ENCODE results near the gene CLPSL2.
"Not testable (repeated sequence)": the region's sequence is repeated elsewhere in the genome, so short reads cannot be mapped to it uniquely, and the experiment has no call there.

Gene CLPSL2, protein sequence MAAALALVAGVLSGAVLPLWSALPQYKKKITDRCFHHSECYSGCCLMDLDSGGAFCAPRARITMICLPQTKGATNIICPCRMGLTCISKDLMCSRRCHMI

DNA sequence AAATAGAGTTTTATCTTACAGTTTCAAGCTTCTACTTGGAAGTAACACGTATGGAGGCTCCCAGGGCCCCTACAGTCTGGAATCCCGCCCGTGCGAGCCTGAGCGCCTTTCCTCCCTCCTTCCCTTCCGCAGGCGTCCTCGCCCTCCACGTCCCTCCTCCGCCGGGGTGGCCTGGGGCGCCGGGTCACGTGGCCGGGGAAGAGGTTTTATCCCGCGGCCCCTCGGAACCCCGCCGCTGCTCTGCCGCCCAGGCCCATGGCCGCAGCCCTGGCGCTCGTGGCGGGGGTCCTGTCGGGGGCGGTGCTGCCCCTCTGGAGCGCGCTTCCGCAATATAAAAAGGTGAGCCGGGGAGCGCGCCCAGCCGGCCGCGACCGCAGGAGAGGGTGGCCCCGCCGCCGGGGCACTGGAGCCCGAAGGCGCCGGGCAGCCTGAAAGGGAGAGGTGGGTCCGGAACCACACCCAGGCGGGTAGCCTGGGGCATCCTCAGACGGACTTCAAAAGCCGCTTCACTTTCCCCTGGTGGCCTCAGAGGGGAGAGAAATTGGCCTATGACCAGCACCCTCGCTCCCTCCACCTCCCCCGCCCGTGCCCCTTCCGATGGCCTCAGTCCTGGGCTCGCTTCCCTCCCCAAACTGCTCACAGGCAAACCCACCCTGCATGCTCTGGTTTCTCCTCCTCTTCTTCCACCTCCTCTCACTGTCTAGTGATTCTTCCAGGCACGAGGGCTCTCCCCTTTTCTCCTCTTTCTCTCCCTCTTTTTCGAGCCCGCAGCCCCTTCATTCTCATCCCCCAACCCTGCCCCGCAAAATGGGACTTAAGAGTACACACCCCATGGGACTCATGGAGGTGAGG is at the start of gene CLPSL2:
TSS of gene CLPSL2 (plus strand) at position 235 of the 852 bp plus-strand sequence. CDS start at position 256, 21 bp downstream.
- no peak for DNase-seq (ENCODE audit: low read depth in 2 of 2)

DNA sequence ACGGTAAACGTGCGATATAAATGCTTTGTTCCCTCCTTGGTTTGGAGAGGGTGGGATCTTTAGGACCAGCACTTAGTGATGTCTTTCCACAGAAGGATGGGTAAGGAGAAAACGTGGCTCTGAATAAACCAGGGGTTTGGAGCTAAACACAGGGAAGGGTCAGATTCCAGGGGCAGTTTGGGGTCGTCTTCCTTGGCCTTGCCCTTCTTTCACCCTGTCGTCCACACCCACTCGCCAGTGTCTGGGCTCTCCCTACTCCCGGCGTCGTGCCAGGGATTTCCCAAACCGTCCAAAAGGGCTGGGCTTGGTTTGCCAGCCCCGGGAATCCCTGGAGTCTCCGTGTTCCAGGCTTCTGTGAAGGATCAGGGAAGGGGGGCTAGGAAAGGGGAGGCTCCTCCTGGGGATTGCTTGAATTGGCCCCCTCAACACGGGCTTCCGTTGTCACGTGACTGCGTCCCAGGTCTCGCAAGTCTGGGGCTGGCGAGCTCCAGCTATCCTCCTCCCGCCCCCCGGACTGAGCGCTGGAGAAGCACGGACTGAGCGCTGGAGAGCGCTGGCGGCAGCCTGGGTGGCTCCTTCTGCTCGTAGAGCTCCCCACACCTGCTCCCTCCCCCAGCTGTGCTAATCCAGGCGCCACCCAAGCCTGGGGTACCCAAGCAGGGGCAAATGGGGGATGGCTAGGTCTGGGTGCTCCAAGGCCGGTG is 49.0 kb upstream of the CLPSL2 start:
- DNase-seq (ENCODE audit: low read depth in 2 of 2): no peak

DNA sequence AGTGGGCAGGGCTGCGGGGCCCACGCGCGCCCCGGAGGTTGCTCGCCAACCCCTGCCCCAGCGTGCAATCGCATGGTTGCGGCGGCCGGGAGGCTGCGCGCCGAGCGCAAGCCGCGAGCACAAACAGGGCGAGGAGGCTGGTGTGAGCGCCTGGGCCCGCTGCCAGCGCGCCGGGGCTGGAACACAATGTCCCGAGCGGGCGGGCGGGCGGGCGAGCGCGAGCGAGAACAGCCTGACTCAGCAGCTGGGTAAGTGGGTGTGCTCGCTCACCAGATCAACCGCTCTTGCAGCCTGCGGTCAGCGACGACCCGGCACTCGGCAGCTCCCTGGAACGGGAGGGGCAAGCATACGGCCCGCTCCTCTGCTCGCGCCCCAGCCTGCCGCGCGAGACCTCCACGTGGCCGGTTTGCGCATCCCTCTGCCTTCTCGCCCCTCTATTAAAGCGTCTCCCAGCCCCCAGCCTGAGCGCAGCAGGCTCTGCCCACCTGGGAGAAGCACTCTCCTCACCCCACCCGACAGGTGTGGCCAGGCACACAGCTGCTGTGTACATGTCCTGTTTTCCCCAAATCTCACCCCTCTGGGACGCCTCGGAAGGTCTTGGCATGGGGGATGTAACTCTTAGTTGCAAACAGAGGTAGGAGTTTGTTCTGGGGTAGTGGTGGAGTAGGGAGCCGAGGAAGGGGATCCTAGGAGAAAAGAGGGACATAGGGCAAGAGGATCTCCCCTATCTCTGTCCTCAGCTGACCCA is 48.3 kb upstream of the CLPSL2 start:
- peak; percentile 60 to 69 for DNase-seq (ENCODE audit: low read depth in 2 of 2)

DNA sequence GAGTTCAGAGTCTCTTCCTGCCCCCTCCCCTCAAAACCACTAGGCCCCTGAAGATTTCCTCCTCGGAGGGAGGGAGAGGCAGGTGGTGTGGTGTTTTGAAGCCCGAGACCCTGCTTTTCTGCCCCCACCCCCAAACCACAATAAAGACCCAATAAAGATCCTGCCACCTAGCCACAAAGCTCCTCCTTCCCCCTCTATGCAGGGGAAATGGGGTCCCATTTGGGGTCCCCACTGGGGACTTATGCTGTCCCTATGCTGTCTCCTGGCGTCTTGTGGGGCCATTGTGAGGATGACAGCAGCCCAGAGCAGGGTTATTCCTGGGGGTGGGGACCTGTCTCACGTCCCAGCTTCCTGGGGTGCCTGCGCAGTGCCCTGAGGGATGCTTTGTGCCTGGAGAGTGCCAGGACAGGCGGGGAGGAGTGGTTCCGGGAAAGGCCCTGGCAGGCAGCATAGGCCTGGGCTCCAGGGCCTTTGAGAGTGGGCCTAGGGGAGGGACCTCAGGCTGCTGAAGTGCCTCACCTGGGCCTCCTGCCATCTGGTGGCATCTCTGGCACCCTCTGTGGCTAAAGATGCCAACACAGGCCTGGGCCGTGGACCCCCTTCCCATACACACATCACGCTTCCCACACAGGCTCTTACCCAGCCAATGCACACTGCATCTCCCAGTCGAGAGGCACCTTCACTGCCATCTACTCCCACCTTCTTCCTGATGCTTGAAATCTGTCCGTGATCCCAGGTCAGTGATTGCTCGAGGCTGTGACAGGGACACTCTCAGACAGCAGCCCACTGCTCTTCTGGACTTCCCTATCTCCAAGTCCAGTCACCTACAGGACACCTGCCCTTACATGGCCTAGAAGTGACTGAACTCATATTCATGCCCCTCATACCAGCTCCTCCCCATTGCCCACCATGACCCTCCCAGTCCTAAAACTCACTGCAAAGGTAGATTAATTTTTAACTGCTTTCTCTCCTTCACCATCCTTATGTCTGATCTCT is 47.4 kb upstream of the CLPSL2 start:
- DNase-seq (ENCODE audit: low read depth in 2 of 2): no peak

DNA sequence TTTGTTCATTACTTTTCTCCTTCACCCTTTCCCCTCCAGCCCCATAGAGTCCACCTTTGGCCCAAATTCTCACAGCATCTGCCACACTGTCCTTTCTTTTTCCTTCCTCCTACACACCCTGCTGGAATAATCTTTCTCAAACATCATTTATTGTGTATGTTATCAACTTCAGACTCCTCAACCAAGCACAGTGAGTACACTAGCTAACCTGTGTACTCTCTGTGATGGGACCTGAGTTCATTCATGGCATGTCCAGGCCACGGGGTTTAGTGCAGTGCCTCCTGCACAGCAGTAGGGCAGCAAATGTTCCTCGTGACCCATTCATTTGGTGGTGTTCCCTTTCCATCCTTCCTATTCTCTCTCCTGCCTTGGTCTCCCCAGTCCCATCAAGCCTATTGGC is 46.7 kb upstream of the CLPSL2 start:
- DNase-seq (ENCODE audit: low read depth in 2 of 2): no peak

DNA sequence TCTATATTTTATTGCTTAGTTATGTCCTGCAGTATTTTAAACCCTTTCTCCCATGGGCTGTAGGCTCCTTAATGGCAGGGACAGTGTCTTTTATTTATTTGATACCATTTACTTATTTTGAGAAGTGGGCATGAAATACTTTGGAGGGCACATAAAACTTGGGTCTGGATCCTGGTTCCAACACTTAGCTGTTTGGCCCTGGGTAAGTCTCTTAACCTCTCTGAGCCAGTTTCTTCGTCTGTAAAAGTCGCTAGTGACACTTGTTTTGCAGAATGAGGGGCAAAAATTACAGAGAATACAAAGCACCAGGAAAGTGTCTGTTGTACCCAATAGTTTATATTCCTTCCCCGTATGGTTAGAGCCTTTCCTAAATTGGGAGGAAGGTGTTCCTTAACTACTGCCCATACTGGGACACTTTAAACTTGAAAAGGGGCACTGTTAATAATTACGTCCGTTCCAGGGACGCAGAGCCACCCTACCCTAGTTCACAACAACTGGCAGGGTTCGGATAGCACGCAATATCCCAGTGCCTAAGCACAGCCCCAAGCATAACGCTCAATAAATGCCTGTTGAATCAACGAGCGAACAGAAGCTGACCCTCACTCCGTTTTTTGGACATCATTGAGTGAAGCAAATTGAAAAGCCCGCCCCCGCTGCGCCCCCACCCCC is 45.5 kb upstream of the CLPSL2 start:
- DNase-seq (ENCODE audit: low read depth in 2 of 2): no peak

DNA sequence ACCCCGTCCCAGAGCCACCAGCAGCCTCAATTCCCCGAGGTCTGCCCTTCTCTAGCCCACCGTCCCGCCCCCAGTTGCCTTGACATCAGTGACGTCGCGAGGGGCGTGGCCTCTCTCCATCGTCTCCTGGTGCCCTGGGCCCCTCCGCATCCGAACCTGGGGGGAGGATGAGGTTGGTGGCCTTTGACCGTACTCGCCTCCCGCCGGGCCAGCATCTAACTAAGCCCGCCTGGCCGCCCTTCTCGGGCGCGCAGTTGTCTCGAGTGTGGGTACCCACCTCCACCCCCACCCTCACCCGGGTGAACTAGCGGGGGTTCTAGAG is 45.0 kb upstream of the CLPSL2 start:
- peak; percentile 83 to 98 for DNase-seq (ENCODE audit: low read depth in 2 of 2)

DNA sequence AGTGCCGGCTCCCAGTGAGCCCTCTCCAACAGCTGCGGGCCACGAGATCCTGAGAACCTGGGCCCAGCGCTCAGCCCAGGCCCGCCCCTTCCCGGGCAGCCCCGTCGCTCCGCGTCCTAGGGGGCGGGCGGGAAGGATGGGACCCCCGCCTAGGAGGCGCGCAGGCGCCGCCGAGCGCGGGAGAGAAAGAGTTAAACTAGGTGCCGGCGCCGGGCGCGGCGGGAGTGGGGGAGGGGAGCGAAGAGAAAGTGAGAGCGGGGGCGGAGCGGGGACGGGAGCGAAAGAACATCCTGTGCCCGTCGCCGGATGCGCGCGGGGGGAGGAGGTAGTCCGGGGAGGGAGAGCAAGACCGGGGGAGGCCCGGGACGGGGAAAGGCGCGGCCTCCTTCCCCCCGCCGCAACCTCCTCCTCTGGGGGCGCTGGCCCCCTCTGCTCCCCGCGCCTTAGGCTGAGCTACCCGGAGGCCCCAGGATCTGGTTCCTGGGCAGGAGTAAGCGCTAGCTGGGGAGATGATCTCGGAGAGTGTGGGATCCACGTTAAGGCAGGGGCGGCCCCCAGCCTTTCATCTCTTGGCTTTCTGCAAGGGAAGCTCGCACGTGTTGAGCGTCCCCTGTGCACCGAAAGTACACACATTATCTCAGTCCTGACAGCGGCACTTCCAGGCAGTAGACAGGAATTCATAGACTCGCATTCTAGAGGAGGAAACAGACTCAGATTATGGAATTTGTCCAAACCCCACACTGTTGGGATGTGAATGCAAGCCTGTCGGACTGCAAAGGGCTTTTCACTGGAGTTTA is 44.5 kb upstream of the CLPSL2 start:
- peak; percentile 93 to 94 for DNase-seq (ENCODE audit: low read depth in 2 of 2)

DNA sequence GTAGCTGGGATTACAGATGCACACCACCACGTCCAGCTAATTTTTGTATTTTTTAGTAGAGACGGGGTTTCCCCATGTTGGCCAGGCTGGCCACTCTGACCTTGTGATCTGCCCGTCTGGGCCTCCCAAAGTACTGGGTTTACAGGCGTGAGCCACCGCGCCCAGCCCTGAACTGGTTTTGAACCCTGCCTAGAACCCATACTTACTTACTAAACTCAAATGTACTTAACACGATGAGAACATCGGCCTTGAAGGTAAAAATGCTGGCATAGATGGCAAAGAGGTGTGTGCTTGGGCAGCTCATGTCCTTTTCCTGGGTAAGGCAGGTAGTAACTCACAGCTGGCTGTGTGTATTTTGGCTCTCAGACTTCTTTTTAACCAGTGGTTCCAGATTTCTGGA is 42.8 kb upstream of the CLPSL2 start:
- DNase-seq (ENCODE audit: low read depth in 2 of 2): no peak

DNA sequence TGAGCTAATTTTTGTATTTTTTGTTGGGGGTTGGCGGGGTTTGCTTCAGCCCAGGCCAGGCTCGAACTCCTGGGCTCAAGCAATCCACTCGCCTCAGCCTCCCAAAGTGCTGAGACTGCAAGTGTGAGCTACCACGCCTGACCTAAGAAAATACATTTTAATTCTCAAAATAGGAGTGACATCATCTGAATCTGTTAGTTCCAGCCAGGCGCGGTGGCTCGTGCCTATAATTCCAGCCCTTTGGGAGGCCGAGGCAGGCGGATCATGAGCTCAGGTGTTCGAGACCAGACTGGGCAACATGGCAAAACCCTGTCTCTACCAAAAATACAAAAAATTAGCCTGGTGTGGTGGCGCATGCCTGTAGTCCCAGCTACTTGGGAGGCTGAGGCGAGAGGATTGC is 42.1 kb upstream of the CLPSL2 start:
- not testable (repeated sequence) for DNase-seq (ENCODE audit: low read depth in 2 of 2)

DNA sequence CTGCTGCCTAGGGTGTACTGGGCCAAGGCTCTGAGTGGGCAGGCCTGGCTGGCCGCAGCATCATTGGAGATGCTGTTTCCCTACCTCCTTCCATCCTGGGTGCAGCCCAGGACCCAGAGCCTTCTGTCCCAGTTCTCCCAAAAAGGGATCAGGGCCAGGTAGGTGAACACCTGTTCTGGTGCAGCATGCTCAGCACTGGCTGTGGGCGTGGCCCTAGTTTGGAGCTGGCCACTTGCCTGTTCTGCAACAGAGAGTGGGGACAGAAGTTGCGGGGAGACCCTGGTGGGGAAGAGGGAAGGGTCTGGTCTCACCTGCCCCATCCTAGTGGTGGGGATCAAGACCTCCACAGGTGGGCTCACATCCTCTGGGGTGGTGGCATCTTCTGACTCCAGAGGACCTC is 40.9 kb upstream of the CLPSL2 start:
- no peak for DNase-seq (ENCODE audit: low read depth in 2 of 2)

DNA sequence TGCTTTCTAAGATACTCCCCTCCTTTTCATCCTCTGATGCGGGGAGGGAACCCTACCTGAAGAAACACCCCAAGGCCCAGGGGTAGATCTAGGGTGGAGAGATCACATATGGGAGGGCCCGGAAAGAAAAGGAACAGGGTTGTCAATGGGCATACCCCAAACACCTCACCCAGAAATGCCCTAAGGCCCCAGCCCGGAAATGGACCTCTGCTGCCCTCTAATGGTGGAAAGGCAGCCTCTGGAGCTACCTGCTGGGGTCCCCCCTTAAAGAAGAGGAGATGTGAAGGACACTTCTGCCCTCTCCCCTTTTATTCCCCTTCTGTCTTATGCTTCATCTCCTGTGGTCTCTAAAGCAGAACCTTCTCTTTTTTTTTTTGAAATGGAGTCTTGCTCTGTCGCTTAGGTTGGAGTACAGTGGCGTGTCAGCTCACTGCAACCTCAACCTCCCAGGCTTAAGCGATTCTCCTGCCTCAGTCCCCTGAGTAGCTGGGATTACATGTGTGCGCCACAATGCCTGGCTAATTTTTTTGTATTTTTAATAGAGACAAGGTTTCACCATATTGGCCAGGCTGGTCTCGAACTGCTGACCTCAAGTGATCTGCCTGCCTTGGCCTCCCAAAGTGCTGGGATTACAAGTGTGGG is 40.0 kb upstream of the CLPSL2 start:
- peak; percentile 81 to 84 for DNase-seq (ENCODE audit: low read depth in 2 of 2)

DNA sequence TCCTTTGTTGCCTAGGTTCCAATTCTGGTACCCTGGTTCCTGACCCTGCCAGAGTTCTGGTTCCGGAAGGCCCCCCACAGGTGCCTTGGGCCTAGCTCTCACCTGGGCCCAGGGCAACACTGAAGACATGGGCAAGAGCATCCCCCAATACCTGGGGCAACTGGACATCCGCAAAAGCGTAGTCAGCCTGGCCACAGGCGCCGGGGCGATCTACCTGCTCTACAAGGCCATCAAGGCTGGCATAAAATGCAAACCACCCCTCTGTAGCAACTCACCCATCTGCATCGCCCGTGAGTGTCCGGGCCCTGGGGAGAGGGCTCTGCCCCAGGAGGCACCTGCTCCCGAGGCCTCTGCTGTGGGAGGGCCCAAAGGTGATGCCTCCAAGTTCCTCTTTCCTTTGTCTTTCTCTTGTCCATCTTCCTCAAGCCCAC is 39.4 kb upstream of the CLPSL2 start, which contains the start of gene ARMC12:
TSS of gene ARMC12 (plus strand) at position 51 of the 431 bp plus-strand sequence. CDS start at position 128, 77 bp downstream.
- DNase-seq (ENCODE audit: low read depth in 2 of 2): no peak

DNA sequence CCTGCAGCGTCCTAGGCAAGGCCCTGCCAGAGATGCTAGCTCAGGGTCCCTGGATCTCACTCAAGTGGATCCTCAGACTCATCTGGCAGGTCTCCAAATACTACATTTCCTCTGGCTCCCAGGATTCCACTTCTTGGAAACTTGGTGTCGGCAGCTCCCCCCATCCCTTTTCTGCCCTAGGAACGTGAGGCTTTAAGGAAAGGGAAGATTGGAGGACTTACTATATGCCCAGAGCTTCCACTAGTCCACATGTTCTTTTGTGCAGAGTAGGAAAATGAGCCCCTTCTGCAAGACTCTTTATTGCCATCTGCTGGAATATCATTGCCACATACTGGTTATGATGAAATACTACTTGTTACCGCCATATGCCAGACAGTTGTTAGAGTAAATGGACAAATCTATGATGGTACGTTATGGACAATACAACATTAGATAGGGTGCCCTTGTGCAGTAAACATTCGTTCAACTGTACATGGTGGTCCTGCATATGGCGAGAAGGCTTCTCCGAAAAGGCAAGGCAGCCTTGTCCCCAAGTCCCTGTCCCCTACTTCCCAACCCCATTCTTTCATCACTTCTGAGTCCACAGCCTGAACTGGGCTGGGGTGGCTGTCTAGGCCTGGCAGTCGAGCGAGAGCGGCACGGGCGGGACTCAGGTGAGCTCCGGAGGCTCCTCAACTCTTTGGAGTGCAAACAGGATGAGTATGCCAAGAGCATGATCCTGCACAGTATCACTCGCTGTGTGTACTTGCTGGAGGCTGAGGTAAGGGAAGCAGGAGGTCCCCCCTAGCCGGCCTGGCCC is 38.8 kb upstream of the CLPSL2 start:
- DNase-seq (ENCODE audit: low read depth in 2 of 2): no peak

DNA sequence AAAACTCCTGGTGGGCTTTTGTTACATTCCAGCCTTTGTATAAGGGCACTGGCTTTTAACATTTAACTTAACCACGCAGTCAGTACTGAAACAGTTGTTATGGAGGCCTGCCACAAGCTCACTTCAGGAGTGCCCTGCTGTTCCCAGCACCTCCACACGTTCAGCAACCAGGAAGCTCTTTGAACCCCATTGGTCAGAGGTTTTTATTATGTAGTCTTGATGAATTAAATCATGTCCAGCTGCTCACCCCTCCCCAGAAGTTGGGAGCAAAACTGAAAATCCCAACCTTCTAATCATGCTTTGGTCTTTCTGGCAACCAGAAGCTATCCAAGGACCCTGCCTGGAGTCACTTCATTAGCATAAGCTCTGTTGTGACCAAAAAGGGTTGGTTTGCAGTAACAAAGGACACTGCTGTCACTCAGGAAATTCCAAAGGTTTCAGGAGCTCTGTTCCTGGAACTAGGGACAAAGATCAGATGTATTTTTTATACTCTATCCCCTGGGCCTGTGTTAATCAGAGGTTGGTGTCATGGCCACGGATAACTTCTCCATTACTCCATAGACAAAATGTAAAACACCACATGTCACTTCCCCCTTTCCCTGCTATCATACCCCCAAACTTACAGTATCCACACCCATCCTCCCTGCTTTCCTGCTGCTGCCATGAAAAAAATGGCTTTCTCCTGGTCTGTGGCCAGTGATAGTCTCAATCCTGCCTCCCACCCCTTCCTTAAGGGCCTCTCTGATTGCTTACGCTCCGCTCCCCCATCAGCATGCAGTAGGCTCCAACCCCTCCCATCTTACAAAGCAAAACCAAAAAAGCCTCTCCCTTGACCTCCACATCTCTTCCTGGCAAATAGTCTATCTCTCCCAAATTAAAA is 36.5 kb upstream of the CLPSL2 start:
- DNase-seq (ENCODE audit: low read depth in 2 of 2): no peak

DNA sequence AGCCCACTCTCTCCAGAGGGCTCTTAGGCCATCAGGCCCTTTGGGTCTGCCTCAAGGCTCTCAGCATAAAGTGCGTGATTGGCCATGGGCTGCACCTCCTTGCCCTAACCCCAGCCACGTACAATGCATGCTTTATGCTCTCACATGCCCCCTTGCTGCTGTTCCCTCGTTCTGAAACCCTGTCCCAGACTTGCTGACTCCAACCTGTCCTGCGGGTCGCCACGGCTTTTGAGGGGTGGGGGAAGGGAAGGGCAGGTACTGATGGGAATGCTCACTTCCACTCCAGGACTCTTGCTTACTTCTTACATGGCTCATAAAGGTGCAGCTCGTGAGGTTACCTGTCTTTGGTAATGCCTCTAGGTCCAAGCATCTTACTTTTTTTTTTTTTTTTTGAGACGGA is 33.6 kb upstream of the CLPSL2 start:
- no peak for DNase-seq (ENCODE audit: low read depth in 2 of 2)

DNA sequence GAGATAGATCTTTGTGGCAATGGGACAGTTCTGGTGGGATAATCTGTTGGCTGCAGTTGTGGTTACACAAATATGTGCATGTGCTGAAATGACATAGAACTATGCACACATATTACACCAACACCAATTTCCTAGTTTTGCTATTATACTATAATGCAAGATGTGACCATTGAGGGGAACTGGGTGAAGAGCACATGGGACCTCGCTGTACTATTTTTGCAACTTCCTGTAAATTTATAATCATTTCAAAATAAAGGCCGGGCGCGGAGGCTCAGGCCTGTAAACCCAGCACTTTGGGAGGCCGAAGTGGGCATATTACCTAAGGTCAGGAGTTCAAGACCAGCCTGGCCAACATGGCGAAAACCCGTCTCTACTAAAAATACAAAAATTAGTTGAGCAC is 30.9 kb upstream of the CLPSL2 start:
- DNase-seq (ENCODE audit: low read depth in 2 of 2): no peak
